GM18520 (cell line): ENCODE results near the gene ARFGEF3.

Source experiments
- ATAC-seq: cut with Tn5 transposase; IDR thresholded peaks from one replicate; pipeline ENCODE4 v1.9.1; 2021; ENCODE audit not compliant: unreplicated experiment

ARFGEF3 gene

GRCh38 chr6:138297761-138298298 is 136.1 kb downstream of the ARFGEF3 start:
- ATAC-seq, result no peak

GRCh38 chr6:138300469-138300868 is 138.7 kb downstream of the ARFGEF3 start:
- no peak for ATAC-seq

GRCh38 chr6:138302554-138302953 is 140.8 kb downstream of the ARFGEF3 start:
- no peak for ATAC-seq

- ATAC-seq, result no peak
Observed at GRCh38 chr6:138307352-138307751, 145.6 kb downstream of the ARFGEF3 start.

GRCh38 chr6:138307816-138308730 is 146.3 kb downstream of the ARFGEF3 start:
- ATAC-seq, result no peak

- no peak for ATAC-seq
Observed at GRCh38 chr6:138308731-138309110, 147.0 kb downstream of the ARFGEF3 start.

GRCh38 chr6:138309695-138310094 is 148.0 kb downstream of the ARFGEF3 start:
- ATAC-seq, result no peak

GRCh38 chr6:138310294-138310693 is 148.6 kb downstream of the ARFGEF3 start:
- ATAC-seq, result no peak

- ATAC-seq, result no peak
Observed at GRCh38 chr6:138310821-138311220, 149.1 kb downstream of the ARFGEF3 start.

GRCh38 chr6:138311268-138311667 is 149.5 kb downstream of the ARFGEF3 start:
- ATAC-seq, result no peak

- ATAC-seq, result no peak
Observed at GRCh38 chr6:138318741-138319375, 157.1 kb downstream of the ARFGEF3 start.

- no peak for ATAC-seq
Observed at GRCh38 chr6:138321934-138322333, 160.2 kb downstream of the ARFGEF3 start.

- ATAC-seq, result no peak
Observed at GRCh38 chr6:138323821-138324220, 162.1 kb downstream of the ARFGEF3 start.

GRCh38 chr6:138328210-138328609 is 166.5 kb downstream of the ARFGEF3 start:
- no peak for ATAC-seq

- no peak for ATAC-seq
Observed at GRCh38 chr6:138330763-138331162, 169.0 kb downstream of the ARFGEF3 start.

GRCh38 chr6:138331444-138331843 is 169.7 kb downstream of the ARFGEF3 start:
- no peak for ATAC-seq

GRCh38 chr6:138331984-138332383 is 170.2 kb downstream of the ARFGEF3 start:
- ATAC-seq, result no peak

- no peak for ATAC-seq
Observed at GRCh38 chr6:138334000-138334399, 172.3 kb downstream of the ARFGEF3 start.

- ATAC-seq, result no peak
Observed at GRCh38 chr6:138334963-138335362, 173.2 kb downstream of the ARFGEF3 start.

GRCh38 chr6:138336221-138336620 is 174.5 kb downstream of the ARFGEF3 start:
- ATAC-seq, result no peak

- ATAC-seq, result no peak
Observed at GRCh38 chr6:138337076-138337475, 175.3 kb downstream of the ARFGEF3 start.

GRCh38 chr6:138339024-138339423 is 177.3 kb downstream of the ARFGEF3 start:
- ATAC-seq, result no peak
